PC-9 (cell line): ENCODE results near the gene CDK8. TPM values are rescaled to one million over a fixed set of nuclear protein-coding genes. Genes with fewer than 3 reads are reported as not detected.
A peak's percentile ranks its signal among the peaks of the same experiment; 100 is the strongest.
"Not testable (repeated sequence)": the region's sequence is repeated elsewhere in the genome, so short reads cannot be mapped to it uniquely, and the experiment has no call there.

Experiments
- BruUV-seq: library from RNA; stranded (reverse); fragments of 400-500 nt; replicated peaks from 2 replicates; lab custom pipeline; 2021; lab: Mats Ljungman, UMichigan
- CTCF ChIA-PET: fragments of 300-600 bp; sonication (Branson Sonifier 250); formaldehyde crosslinking; loops from one replicate; lab custom pipeline; 2022; ENCODE audit warnings: antibody characterized with exemption; lab: Charles Lee
- POLR2A ChIA-PET: fragments of 300-600 bp; sonication (Branson Sonifier 250); formaldehyde crosslinking; loops from one replicate; lab custom pipeline; 2022; ENCODE audit warnings: antibody characterized with exemption; ENCODE audit not compliant: unreplicated experiment; lab: Charles Lee
- DNase-seq, 2 experiments: peaks; one replicate each; pipeline versions ENCODE4 v3.0.0 to v3.0.0-alpha.2; 2015 to 2022; ENCODE audit warnings: mixed read lengths in 1 of 2
- H2AFZ ChIP-seq: fragments of 200-600 bp; sonication (generic); 2 replicates; pipeline ENCODE4 v1.8.1; 2017; ENCODE audit warnings: antibody characterized with exemption
- H3F3A ChIP-seq: fragments of 200-600 bp; sonication (generic); 2 replicates; pipeline ENCODE4 v1.8.1; 2017; ENCODE audit warnings: antibody characterized with exemption, mild to moderate bottlenecking, low read depth; ENCODE audit not compliant: insufficient read depth
- H3K27ac ChIP-seq: fragments of 200-600 bp; sonication (generic); 2 replicates; pipeline ENCODE4 v1.6.1; 2016; ENCODE audit warnings: mixed run types
- H3K27me3 ChIP-seq: fragments of 200-600 bp; sonication (generic); 2 replicates; pipeline ENCODE4 v1.6.1; 2016; ENCODE audit warnings: low read depth, mixed run types; ENCODE audit not compliant: insufficient read depth
- H3K36me3 ChIP-seq: fragments of 200-600 bp; sonication (generic); 2 replicates; pipeline ENCODE4 v1.6.1; 2016; ENCODE audit warnings: low read depth, mixed run types
- H3K4me1 ChIP-seq: fragments of 200-600 bp; sonication (generic); replicated peaks from 2 replicates; pipeline ENCODE4 v1.6.1; 2016; ENCODE audit warnings: mixed run types; ENCODE audit not compliant: insufficient read depth
- H3K4me2 ChIP-seq: fragments of 200-600 bp; sonication (generic); 2 replicates; pipeline ENCODE4 v1.6.1; 2017; ENCODE audit warnings: mixed run types
- H3K4me3 ChIP-seq: fragments of 200-600 bp; sonication (generic); 2 replicates; pipeline ENCODE4 v1.6.1; 2016; ENCODE audit warnings: mixed run types
- H3K79me2 ChIP-seq: fragments of 200-600 bp; sonication (generic); 2 replicates; pipeline ENCODE4 v1.6.1; 2017; ENCODE audit warnings: low read depth, mixed run types
- H3K9me2 ChIP-seq: fragments of 200-600 bp; sonication (generic); 2 replicates; pipeline ENCODE4 v1.8.1; 2017; ENCODE audit warnings: mild to moderate bottlenecking; ENCODE audit not compliant: insufficient read depth
- H3K9me3 ChIP-seq: fragments of 200-600 bp; sonication (generic); 2 replicates; pipeline ENCODE4 v1.8.1; 2016; ENCODE audit warnings: low read depth; ENCODE audit not compliant: insufficient read depth
- H4K20me1 ChIP-seq: fragments of 200-600 bp; sonication (generic); 2 replicates; pipeline ENCODE4 v1.8.1; 2017; ENCODE audit not compliant: insufficient read depth
- EZH2 ChIP-seq: fragments of 200-600 bp; sonication (generic); IDR thresholded peaks from 2 replicates; pipeline ENCODE4 v1.8.0; 2017; ENCODE audit warnings: antibody characterized with exemption, low read depth
- intact Hi-C: fragments of 100-400 bp; cut with micrococcal nuclease; formaldehyde crosslinking; loops from one replicate; pipeline ENCODE4 v1.10.0; 2022; ENCODE audit not compliant: unreplicated experiment
- total RNA-seq: library from RNA; stranded (reverse); gene quantifications from 2 replicates; pipeline ENCODE4 v1.2.3, GENCODE V29; 2021
- TF ChIP-seq, protein P1 (sequence below): fragments of 200-600 bp; sonication (generic); conservative IDR thresholded peaks from 2 replicates; pipeline ENCODE4 v1.6.1; 2017; ENCODE audit warnings: mixed run types, antibody characterized with exemption, mild to moderate bottlenecking, moderate library complexity

Gene CDK8
- total RNA-seq, 1 experiment from 2014 or later: 14.8 TPM

DNA sequence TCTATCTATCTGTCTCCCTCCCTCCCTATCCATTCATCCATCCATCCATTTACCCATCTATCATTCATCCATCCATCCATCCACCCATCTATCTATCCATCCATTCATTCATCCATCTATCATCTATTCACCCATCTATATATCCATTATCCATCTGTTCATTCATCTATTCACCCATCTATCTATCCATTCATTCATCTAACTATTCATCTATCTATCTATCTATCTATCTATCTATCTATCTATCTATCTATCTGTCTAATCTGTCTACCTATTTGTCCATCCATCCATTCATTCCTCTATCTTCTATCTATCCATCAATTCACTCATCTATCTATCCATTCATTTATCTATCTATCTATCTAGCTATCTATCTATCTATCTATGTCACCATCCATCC, 4.4 kb upstream of the CDK8 start:
- H3K9me3 ChIP-seq: no peaks in the 10 kb centered on the region
- intact Hi-C loops: no loop called here
- peaks cover under 1% of the 10 kb centered on the region; the same call in 1 of the 2 replicates for H3K79me2 ChIP-seq
- no peaks in the 10 kb centered on the region for H3K9me2 ChIP-seq
- H3K4me2 ChIP-seq: no peak overlapping the region
- no peak for DNase-seq
- CTCF ChIA-PET: no interaction called here
- H3K4me1 ChIP-seq: peaks cover 4% of the 10 kb centered on the region; the same call in 1 of the 2 replicates
- BruUV-seq: no TSS peak
- no peaks in the 10 kb centered on the region for H3K36me3 ChIP-seq
- H2AFZ ChIP-seq: no peak overlapping the region
- H4K20me1 ChIP-seq: no peaks in the 10 kb centered on the region
- no peak overlapping the region for H3K4me3 ChIP-seq
- H3K27me3 ChIP-seq: peaks cover 16% of the 10 kb centered on the region
- H3K27ac ChIP-seq: no peak overlapping the region
- no peak for TF ChIP-seq EZH2
- TF ChIP-seq, protein P1, sequence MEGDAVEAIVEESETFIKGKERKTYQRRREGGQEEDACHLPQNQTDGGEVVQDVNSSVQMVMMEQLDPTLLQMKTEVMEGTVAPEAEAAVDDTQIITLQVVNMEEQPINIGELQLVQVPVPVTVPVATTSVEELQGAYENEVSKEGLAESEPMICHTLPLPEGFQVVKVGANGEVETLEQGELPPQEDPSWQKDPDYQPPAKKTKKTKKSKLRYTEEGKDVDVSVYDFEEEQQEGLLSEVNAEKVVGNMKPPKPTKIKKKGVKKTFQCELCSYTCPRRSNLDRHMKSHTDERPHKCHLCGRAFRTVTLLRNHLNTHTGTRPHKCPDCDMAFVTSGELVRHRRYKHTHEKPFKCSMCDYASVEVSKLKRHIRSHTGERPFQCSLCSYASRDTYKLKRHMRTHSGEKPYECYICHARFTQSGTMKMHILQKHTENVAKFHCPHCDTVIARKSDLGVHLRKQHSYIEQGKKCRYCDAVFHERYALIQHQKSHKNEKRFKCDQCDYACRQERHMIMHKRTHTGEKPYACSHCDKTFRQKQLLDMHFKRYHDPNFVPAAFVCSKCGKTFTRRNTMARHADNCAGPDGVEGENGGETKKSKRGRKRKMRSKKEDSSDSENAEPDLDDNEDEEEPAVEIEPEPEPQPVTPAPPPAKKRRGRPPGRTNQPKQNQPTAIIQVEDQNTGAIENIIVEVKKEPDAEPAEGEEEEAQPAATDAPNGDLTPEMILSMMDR: no peak
- no peaks in the 10 kb centered on the region for H3F3A ChIP-seq
- POLR2A ChIA-PET: no interaction called here

DNA sequence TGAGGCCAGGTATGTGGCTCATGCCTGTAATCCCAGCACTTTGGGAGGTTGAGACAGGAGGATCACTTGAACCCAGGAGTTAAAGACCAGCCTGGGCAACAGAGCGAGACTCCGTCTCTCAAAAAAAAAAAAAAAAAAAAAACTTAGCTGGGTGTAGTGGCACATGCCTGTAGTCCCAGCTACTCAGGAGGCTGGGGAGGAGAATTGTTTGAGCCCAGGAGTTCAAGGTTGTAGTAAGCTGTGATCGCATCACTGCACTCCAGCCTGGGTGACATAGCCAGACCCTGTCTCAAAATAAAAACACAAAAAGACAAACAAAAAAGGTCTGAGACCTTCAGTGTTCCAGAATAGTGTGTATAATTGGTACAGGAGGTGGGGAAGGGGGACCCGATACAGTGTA, 1.9 kb upstream of the CDK8 start:
- POLR2A ChIA-PET, H3K36me3 ChIP-seq, DNase-seq, H3F3A ChIP-seq, H3K4me2 ChIP-seq, H2AFZ ChIP-seq, H3K9me2 ChIP-seq, BruUV-seq, CTCF ChIA-PET, H3K9me3 ChIP-seq, intact Hi-C loops, H3K27ac ChIP-seq, H3K4me3 ChIP-seq: not testable (repeated sequence)
- peaks cover 16% of the 10 kb centered on the region for H3K27me3 ChIP-seq
- H4K20me1 ChIP-seq: peaks cover 17% of the 10 kb centered on the region
- H3K4me1 ChIP-seq: peaks cover 23% of the 10 kb centered on the region
- H3K79me2 ChIP-seq: peaks cover 25% of the 10 kb centered on the region

DNA sequence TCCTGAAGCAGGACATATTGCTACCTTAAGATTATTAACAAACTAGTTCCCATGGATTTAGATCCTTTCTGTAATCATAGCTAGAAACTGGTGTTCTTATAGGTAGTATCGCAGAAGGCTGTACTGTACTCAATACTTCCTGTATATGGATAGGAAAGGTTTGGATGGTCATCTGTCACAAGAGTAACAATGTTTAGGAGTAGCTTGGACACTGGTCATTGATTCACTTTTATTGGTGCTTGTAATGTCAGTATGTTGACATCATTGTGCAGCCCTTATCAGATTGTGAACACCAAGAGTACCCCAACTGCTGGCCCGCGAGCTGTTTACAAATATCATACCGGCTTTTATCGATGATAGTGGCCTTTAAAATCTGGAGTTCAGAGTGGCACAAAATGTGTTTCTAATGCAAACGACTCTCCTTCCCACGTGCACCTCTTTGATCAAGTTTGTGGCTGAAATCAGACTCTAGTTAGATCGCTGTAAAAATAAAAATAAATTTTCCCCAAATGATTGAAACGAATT, 605 bp upstream of the CDK8 start:
- Histone ChIP-seq H3K4me3 (peak overlapping the region; percentile 67), H4K20me1 (peaks cover 17% of the 10 kb centered on the region), H3K9me2 (no peaks in the 10 kb centered on the region), H3K36me3 (no peaks in the 10 kb centered on the region), H3K27me3 (peaks cover 9% of the 10 kb centered on the region), H3K4me1 (peaks cover 28% of the 10 kb centered on the region), H3K9me3 (no peaks in the 10 kb centered on the region), H3K4me2 (peak overlapping the region; percentile 91), H3K27ac (peak overlapping the region; percentile 59; the same call in 1 of the 2 replicates), H3K79me2 (peaks cover 39% of the 10 kb centered on the region), H2AFZ (peak overlapping the region; percentile 90), H3F3A (no peaks in the 10 kb centered on the region)
- ChIA-PET POLR2A (no interaction called here), CTCF (no interaction called here)
- TF ChIP-seq EZH2: no peak
- TF ChIP-seq, protein P1: no peak
- DNase-seq: no peak
- no TSS peak for BruUV-seq
- intact Hi-C loops: no loop called here
